GM18498 (cell line): Measurements from ENCODE around the gene ZBTB16.

ENCODE experiments used
- ATAC-seq: cut with Tn5 transposase; IDR thresholded peaks from one replicate; pipeline ENCODE4 v1.9.1; 2021; ENCODE audit warnings: mild to moderate bottlenecking, moderate library complexity; ENCODE audit not compliant: unreplicated experiment

The ZBTB16 gene

GRCh38 chr11:114200351-114201133, 141.0 kb downstream of the ZBTB16 start:
- ATAC-seq = no peak

GRCh38 chr11:114201219-114201618, 141.7 kb downstream of the ZBTB16 start:
- ATAC-seq = no peak

- ATAC-seq = no peak
These were observed 142.6 kb downstream of the ZBTB16 start for GRCh38 chr11:114202011-114202609.

- no peak for ATAC-seq
These were observed 147.6 kb downstream of the ZBTB16 start for GRCh38 chr11:114207096-114207495.

- no peak for ATAC-seq
These were observed 148.9 kb downstream of the ZBTB16 start for GRCh38 chr11:114208377-114208776.

GRCh38 chr11:114209343-114209742, 149.8 kb downstream of the ZBTB16 start:
- no peak for ATAC-seq

GRCh38 chr11:114209904-114210303, 150.4 kb downstream of the ZBTB16 start:
- no peak for ATAC-seq

- ATAC-seq = no peak
These were observed 152.1 kb downstream of the ZBTB16 start for GRCh38 chr11:114211444-114212121.

- ATAC-seq = no peak
These were observed 154.1 kb downstream of the ZBTB16 start for GRCh38 chr11:114213622-114214021.

- ATAC-seq = no peak
These were observed 155.9 kb downstream of the ZBTB16 start for GRCh38 chr11:114215428-114215827.

- no peak for ATAC-seq
These were observed 156.6 kb downstream of the ZBTB16 start for GRCh38 chr11:114215871-114216795.

GRCh38 chr11:114216796-114217180, 157.3 kb downstream of the ZBTB16 start:
- ATAC-seq = no peak

- no peak for ATAC-seq
These were observed 159.0 kb downstream of the ZBTB16 start for GRCh38 chr11:114218508-114218907.

GRCh38 chr11:114219559-114220349, 160.2 kb downstream of the ZBTB16 start:
- no peak for ATAC-seq

GRCh38 chr11:114221037-114221436, 161.5 kb downstream of the ZBTB16 start:
- ATAC-seq = no peak

GRCh38 chr11:114225661-114226060, 166.2 kb downstream of the ZBTB16 start:
- no peak for ATAC-seq

GRCh38 chr11:114226356-114226755, 166.8 kb downstream of the ZBTB16 start:
- no peak for ATAC-seq

GRCh38 chr11:114228435-114229411, 169.2 kb downstream of the ZBTB16 start:
- no peak for ATAC-seq
